Activated T-helper 17 cell treated with anti-CD3 and anti-CD28 coated beads, Interleukin-2, amount 50 U/mL, for 72 hours (primary cell): ENCODE results near the gene EZR. TPM values are rescaled to one million over a fixed set of nuclear protein-coding genes. Genes with fewer than 3 reads are reported as not detected.
A peak's percentile ranks its signal among the peaks of the same experiment; 100 is the strongest.

ENCODE experiments used
- ATAC-seq: fragments of 150-1000 bp; cut with Tn5 transposase; replicated peaks from 2 replicates; pipeline ENCODE4 v1.10.0; 2021; ENCODE audit warnings: mild to moderate bottlenecking, moderate library complexity
- H3K27ac Mint-ChIP-seq: one replicate; pipeline ENCODE4 v1.8.0; 2022; ENCODE audit warnings: mixed read lengths
- H3K27me3 Mint-ChIP-seq: one replicate; pipeline ENCODE4 v1.8.0; 2022; ENCODE audit warnings: mixed read lengths
- H3K36me3 Mint-ChIP-seq: one replicate; pipeline ENCODE4 v1.8.0; 2022; ENCODE audit warnings: low read depth, mild to moderate bottlenecking, mixed read lengths
- H3K4me1 Mint-ChIP-seq: one replicate; pipeline ENCODE4 v1.8.0; 2022; ENCODE audit warnings: mixed read lengths
- H3K4me3 Mint-ChIP-seq: one replicate; pipeline ENCODE4 v1.8.0; 2022; ENCODE audit warnings: mild to moderate bottlenecking, mixed read lengths
- H3K9me3 Mint-ChIP-seq: one replicate; pipeline ENCODE4 v1.8.0; 2022; ENCODE audit warnings: mixed read lengths
- total RNA-seq, 2 donors: library from RNA; stranded (reverse); gene quantifications; one replicate each; pipeline ENCODE4 v1.2.3, GENCODE V29; 2022

The EZR gene
- total RNA-seq, 2 donors from 2014 or later, result 159 to 212 TPM

GRCh38 chr6:158751224-158751623 lies 67.9 kb downstream of the EZR start:
- Mint-ChIP-seq H3K36me3 (peaks cover 98% of the 10 kb centered on the region), H3K9me3 (no peaks in the 10 kb centered on the region), H3K4me3 (no peak overlapping the region), H3K27me3 (no peaks in the 10 kb centered on the region), H3K4me1 (peaks cover 5% of the 10 kb centered on the region), H3K27ac (no peak overlapping the region)
- ATAC-seq, result no peak

DNA sequence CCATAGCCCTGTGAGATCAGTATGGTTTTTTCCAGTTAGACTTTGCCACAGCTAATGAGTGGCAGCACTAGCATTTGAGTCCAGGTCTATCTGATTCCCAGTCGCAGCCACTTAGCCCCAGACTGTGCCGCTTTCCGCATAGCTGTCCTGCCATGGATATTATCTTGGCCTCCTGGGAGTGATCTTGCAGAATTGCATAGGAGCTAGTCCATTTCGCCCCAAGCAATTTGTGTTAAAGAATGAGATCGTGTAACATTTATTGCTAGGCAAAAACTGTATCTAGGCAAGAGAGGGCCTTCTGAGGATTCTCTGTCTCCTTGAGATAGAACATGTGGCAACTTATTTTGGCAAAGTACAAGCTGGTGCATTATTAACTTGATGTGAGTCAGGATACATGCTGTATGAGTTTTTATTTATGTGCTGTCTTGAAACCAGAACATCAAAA lies 74.2 kb downstream of the EZR start:
- peaks cover 98% of the 10 kb centered on the region for H3K36me3 Mint-ChIP-seq
- H3K4me3 Mint-ChIP-seq, result no peak overlapping the region
- H3K9me3 Mint-ChIP-seq, result no peaks in the 10 kb centered on the region
- H3K27me3 Mint-ChIP-seq, result no peaks in the 10 kb centered on the region
- ATAC-seq, result no peak
- peaks cover 5% of the 10 kb centered on the region for H3K4me1 Mint-ChIP-seq
- H3K27ac Mint-ChIP-seq, result no peak overlapping the region

DNA sequence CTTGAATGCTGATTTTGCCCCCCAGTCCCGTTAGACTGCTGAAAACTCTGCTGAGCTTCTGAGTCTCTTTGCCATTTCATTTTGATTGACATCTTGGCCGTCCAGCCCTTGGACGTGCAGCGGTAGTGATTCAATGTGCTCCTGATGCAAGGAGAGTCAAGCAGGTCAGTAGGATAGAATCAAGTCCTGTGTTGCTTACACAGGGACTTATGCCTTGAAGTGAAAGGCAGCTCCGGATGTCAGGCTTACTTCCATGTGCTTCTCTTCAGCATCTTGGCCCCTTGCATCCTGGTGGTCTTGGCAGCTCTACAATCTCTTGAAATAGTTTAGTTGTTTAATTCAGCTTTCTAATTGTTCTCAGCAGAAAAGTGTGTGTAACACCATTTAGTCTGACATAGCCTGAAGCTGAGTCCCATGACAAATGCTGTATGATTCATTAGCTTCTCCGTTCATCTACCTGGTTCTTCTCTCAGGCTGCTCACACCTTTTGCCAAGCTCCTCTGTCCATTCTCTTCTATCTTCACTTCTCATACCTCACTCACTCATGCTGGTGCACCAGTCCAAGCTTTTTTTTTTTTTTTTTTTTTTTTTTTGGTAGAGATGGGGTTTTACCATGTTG lies 76.0 kb downstream of the EZR start:
- Mint-ChIP-seq H3K4me1 (peaks cover 9% of the 10 kb centered on the region), H3K27ac (no peak overlapping the region), H3K27me3 (no peaks in the 10 kb centered on the region), H3K36me3 (peaks cover 100% of the 10 kb centered on the region), H3K9me3 (peaks cover 4% of the 10 kb centered on the region), H3K4me3 (no peak overlapping the region)
- no peak for ATAC-seq

- H3K4me3 Mint-ChIP-seq, result no peak overlapping the region
- peaks cover 5% of the 10 kb centered on the region for H3K9me3 Mint-ChIP-seq
- H3K27me3 Mint-ChIP-seq, result no peaks in the 10 kb centered on the region
- ATAC-seq, result no peak
- no peak overlapping the region for H3K27ac Mint-ChIP-seq
- H3K36me3 Mint-ChIP-seq, result peaks cover 100% of the 10 kb centered on the region
- H3K4me1 Mint-ChIP-seq, result peaks cover 20% of the 10 kb centered on the region
These were observed 79.5 kb downstream of the EZR start for GRCh38 chr6:158739673-158740072.

DNA sequence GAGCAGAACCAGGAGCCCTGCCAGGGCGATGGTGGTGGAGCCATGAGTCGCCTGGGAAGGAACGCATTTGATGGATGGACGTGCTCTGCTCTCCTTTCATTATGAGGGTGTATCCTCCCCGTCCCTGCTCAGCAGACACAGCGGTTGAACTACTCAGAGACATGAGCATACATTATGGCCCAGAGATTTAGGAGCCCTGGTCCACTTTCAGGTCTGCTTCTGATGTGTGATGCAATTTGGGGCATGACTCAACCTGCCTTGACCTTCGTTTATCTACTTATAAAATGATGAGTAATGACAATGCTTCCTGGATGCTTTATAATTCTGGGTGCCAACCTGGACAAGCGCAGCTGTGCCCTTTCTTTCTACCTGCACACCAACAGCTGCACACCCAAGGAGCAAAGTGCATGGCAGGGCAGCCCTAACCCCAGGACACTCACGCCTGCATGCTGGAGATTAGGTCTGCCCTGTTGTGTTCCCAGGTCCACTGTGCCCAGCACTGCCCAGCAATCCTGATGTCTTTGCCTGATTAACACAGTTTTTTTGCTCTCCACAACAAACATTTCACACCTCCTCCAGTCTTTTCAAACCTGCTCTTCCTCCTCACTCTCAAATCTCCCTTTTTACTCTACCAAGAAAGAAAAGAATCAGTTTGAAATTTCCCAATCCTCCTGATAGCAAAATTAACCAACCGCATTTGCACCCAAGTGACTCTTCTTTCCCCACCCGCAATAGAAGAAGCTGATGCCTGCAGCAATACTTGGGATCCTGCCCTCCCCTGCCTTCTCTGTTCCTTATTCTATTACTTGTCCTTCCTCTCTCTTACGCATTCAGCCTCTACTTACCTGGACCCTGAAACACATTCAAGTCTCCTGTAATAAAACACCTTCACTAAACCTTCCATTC lies 81.2 kb downstream of the EZR start:
- peaks cover 100% of the 10 kb centered on the region for H3K36me3 Mint-ChIP-seq
- peak overlapping the region; percentile 33 for H3K4me3 Mint-ChIP-seq
- peaks cover 19% of the 10 kb centered on the region for H3K4me1 Mint-ChIP-seq
- peak; percentile 77 for ATAC-seq
- peaks cover 5% of the 10 kb centered on the region for H3K9me3 Mint-ChIP-seq
- H3K27me3 Mint-ChIP-seq, result no peaks in the 10 kb centered on the region
- H3K27ac Mint-ChIP-seq, result peak overlapping the region; percentile 86

- no peaks in the 10 kb centered on the region for H3K27me3 Mint-ChIP-seq
- no peak overlapping the region for H3K27ac Mint-ChIP-seq
- peaks cover 5% of the 10 kb centered on the region for H3K9me3 Mint-ChIP-seq
- H3K4me3 Mint-ChIP-seq, result no peak overlapping the region
- H3K36me3 Mint-ChIP-seq, result peaks cover 100% of the 10 kb centered on the region
- ATAC-seq, result no peak
- H3K4me1 Mint-ChIP-seq, result peaks cover 19% of the 10 kb centered on the region
These were observed 82.0 kb downstream of the EZR start for GRCh38 chr6:158737082-158737709.

GRCh38 chr6:158735009-158735408 lies 84.2 kb downstream of the EZR start:
- no peak overlapping the region for H3K4me3 Mint-ChIP-seq
- peaks cover 19% of the 10 kb centered on the region for H3K4me1 Mint-ChIP-seq
- peaks cover 100% of the 10 kb centered on the region for H3K36me3 Mint-ChIP-seq
- ATAC-seq, result no peak
- H3K9me3 Mint-ChIP-seq, result peaks cover 5% of the 10 kb centered on the region
- peak overlapping the region; percentile 76 for H3K27ac Mint-ChIP-seq
- no peaks in the 10 kb centered on the region for H3K27me3 Mint-ChIP-seq

DNA sequence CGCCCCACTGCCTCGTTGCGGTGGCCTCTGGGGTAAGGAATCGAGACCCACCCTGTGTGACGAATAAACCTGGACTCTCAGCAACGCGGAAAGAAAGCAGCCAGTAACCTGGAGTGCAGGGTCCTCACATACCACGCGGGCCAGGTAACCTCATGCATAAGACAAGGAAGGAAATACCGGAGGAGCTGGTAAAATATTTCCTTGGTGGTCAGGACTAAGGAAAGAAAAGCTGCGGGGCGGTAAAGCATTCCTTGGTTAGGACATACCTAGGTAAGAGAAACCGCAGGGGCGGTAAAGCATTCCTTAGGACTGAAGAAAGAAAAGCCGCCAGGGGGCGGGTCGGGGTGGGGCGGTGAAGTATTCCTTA lies 88.6 kb downstream of the EZR start:
- Mint-ChIP-seq H3K4me1 (peaks cover 17% of the 10 kb centered on the region), H3K27me3 (no peaks in the 10 kb centered on the region), H3K27ac (no peak overlapping the region), H3K4me3 (no peak overlapping the region), H3K36me3 (peaks cover 100% of the 10 kb centered on the region), H3K9me3 (no peaks in the 10 kb centered on the region)
- no peak for ATAC-seq

GRCh38 chr6:158729906-158730540 lies 89.1 kb downstream of the EZR start:
- ATAC-seq, result no peak
- H3K9me3 Mint-ChIP-seq, result no peaks in the 10 kb centered on the region
- peaks cover 100% of the 10 kb centered on the region for H3K36me3 Mint-ChIP-seq
- H3K27ac Mint-ChIP-seq, result no peak overlapping the region
- no peaks in the 10 kb centered on the region for H3K27me3 Mint-ChIP-seq
- H3K4me1 Mint-ChIP-seq, result peaks cover 15% of the 10 kb centered on the region
- H3K4me3 Mint-ChIP-seq, result no peak overlapping the region

DNA sequence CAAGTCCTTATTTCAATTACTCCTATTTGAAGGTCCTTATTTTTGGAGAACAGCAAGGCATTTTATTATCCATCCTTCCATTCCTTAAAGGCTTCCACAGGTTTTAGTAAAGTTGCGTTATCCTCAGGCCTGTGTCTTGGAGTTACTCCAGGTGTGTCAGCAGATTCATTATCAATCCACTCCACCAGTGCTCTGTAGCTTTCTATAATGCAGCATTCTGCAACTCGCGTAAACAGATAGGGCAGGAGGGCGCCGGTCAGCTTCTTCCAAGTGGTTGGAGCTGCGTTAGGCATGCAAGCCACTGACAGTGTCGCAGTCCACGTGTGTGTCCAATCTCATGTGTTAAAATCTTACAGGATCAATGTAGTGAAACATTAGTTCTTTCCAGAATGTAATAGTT lies 93.5 kb downstream of the EZR start:
- peaks cover 100% of the 10 kb centered on the region for H3K36me3 Mint-ChIP-seq
- peaks cover 23% of the 10 kb centered on the region for H3K4me1 Mint-ChIP-seq
- no peak overlapping the region for H3K4me3 Mint-ChIP-seq
- H3K27ac Mint-ChIP-seq, result peak overlapping the region; percentile 39
- no peak for ATAC-seq
- no peaks in the 10 kb centered on the region for H3K9me3 Mint-ChIP-seq
- H3K27me3 Mint-ChIP-seq, result no peaks in the 10 kb centered on the region

GRCh38 chr6:158722176-158722729 lies 96.9 kb downstream of the EZR start:
- Mint-ChIP-seq H3K4me1 (peaks cover 42% of the 10 kb centered on the region), H3K27me3 (no peaks in the 10 kb centered on the region), H3K4me3 (no peak overlapping the region), H3K36me3 (peaks cover 99% of the 10 kb centered on the region), H3K9me3 (no peaks in the 10 kb centered on the region), H3K27ac (no peak overlapping the region)
- ATAC-seq, result no peak

DNA sequence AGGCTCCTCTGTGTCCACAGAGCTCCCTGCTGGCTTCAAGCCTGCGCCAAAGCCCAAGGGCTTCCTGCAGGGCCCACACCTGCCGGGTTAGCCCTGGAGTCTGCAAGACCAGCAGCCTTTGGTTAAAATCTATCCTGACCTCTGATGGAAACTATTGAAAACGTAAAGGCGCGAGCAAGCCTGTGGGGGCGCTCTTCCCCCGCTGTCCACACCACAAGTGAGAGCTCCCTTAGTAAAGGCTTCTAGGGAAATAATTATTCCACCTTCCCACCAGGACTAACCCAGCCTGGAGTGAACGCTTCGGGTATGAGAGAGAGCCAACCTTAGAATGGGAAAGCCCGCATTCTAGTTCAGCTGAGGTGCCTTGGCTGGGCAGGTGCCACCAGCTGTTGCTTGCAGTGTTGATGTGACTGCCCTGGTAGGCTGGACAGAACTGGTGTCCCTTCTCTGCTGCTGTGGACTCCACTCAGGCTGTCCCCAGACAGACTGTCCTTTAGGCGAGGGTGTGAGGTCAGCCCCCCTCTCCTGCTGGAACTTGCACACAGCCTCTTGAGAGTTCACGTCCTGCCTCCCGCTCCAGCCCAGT lies 100.6 kb downstream of the EZR start:
- H3K36me3 Mint-ChIP-seq, result peaks cover 98% of the 10 kb centered on the region
- peak overlapping the region; percentile 50 for H3K4me3 Mint-ChIP-seq
- no peak overlapping the region for H3K27ac Mint-ChIP-seq
- H3K9me3 Mint-ChIP-seq, result no peaks in the 10 kb centered on the region
- H3K27me3 Mint-ChIP-seq, result no peaks in the 10 kb centered on the region
- no peak for ATAC-seq
- H3K4me1 Mint-ChIP-seq, result peaks cover 53% of the 10 kb centered on the region

GRCh38 chr6:158717341-158718330 lies 101.5 kb downstream of the EZR start:
- H3K27ac Mint-ChIP-seq, result peak overlapping the region; percentile 65
- no peaks in the 10 kb centered on the region for H3K27me3 Mint-ChIP-seq
- peaks cover 50% of the 10 kb centered on the region for H3K4me1 Mint-ChIP-seq
- H3K36me3 Mint-ChIP-seq, result peaks cover 98% of the 10 kb centered on the region
- H3K4me3 Mint-ChIP-seq, result peak overlapping the region; percentile 16
- no peak for ATAC-seq
- no peaks in the 10 kb centered on the region for H3K9me3 Mint-ChIP-seq
